HuH-7.5 (cell line): Measurements from ENCODE around the gene PIEZO2.
"Not testable (repeated sequence)": the region's sequence is repeated elsewhere in the genome, so short reads cannot be mapped to it uniquely, and the experiment has no call there.

Source experiments
- DNase-seq: peaks from one replicate; pipeline ENCODE4 v3.0.0; 2011; ENCODE audit warnings: low spot score

The PIEZO2 gene

DNA sequence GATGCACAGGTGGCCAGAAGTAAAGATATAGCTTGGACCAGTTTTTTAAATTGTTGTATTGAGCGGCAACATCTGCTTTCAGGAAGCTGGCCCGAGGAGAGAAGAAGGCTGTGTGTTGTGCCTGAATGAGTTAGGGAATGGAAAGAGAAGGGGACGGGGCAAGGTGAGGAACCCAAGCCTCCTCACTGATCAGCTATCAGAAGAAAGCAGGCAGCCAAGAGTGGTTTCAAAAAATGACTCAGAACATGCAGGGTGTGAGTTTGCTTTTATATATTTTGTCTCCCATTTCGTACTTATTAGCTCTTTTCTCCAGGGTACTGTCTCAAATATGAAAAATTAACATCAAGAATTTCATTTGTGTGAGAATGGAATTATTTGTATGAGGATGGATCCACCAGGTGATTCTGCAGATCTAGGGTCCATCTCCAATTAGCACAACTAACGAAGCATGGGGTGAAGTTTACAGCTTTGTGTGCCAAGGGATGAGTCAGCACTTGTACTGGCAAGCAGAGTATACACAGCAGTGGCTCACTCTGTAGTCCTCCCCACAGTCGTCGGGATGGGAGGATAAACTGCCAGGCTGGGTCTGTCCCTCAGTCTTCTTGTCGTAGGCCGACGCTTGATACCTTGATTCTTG is 175.7 kb downstream of the PIEZO2 start:
- no peak for DNase-seq

DNA sequence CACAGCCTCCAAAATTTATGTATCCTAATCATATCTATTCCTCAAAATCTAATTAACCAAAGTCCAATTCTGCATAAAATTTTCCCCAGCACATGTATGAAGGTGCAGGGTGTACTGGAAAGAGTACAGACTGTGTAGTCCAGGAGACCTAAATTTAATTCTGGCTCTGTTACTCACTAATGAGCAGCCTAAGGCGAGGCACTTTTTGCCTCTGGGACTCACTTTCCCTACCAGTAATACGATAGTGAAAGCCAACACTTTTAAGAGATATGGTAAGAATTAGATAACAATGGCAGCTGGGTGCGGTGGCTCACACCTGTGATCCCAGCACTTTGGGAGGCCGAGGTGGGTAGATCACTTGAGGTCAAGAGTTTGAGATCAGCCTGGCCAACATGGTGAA is 177.7 kb downstream of the PIEZO2 start:
- DNase-seq: no peak

DNA sequence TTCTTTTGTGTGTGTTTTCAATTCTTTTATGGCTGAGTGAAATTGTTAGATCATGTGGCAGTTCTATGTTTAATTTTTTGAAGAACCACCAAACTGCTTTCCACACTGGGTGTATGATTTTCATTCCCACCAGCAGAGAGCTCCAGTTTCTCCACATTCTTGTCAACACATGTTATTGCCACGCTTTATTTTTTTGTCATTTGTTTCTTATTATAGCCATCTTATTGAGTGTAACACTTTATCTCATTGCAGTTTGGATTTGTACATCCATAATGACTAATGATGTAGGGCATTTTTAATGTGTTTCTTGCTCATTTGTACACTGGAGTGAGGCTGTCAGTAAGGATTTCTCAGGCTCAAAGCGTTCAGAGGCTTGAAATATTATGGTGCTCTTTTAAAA is 184.2 kb downstream of the PIEZO2 start:
- no peak for DNase-seq

DNA sequence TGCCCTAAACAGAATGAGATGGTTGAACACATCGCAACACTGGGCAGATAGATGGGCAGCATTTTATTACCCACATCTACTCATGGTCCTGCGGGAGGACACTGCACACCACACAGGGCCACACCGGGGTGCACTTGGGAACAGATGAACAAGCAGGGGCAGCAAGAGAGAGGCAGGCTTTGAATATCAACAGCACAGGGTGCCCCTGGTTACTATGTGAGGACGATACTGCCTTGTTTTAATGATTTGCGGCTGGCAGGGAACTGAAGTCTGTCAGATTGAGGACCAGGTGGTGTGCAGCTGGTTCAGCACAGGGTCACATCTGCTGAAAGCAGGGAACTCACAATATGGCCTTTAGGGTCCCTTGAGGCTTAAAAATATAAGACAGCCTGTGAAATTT is 195.7 kb downstream of the PIEZO2 start:
- DNase-seq: no peak

DNA sequence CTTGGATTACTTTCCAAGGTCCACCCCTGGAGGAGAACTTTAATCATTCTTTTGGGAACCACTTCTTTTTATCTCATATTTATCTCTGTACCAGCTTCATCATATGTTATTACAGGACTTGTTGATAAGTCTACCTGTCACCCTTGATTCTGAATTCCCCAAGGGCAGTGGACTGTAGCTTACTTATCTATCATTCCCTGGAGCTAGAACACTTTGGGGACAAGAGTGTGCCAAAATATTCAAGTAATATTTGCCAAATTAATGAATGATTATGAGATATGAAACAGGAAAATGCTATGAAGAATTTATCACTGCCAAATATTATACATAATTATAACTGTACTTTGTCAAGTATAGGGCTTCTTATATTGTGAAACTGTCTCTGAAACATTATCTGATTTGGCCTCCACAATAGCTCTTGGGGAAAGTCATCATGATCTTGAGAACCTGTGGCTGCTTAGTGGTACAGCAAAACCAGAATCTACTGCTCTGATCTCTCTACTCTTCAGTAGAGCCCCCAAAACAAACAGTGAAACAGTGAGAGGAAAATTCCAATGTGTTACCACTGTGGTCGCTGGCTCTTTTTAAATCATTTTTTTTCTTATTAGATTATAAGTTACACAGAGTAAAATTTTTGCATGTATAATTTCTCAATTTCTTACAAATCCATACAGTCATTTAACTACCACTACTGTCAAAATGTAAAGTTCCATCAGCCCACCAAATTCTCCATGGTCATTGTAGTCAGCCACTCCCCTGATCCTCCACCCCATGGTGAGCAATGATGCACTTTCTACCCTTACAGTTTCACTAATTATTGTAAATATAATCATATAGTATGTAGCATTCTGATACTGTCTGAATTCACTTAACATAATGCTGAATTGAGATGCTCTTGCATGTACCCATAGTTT is 197.5 kb downstream of the PIEZO2 start:
- DNase-seq: no peak

DNA sequence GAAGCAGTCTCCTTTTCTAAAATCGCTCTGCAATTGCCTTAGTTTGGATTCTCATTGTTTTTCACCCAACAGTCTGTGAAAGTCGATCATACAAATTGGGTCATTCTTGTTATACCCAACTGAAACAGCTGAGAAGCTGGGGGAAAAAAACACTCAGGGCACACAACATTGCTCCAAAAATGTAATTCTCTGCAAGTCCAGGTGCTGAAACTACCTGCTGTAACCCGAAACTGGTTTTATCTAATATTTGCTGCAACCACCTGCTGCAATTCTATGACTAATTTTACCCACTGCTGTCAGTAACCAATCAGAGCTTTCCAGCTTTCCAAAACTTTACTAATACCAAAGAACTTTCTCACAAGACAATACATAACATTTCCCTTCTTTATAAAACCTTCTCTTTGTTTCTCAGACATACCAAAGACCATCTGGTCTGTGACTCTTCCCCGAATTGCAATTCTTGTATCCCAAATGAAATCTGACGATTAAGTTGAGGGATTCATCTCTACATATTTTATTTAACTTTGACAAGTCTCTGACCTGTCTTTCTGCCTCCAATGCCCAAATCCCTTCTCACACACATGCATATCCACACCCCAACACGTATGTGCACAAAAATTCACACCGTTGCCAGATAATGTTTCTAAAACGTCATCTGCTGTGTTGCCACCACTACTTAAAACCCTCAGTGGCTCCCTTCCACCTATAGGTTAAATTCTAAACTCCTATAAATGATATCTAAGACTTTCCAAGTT is 198.3 kb downstream of the PIEZO2 start:
- no peak for DNase-seq

DNA sequence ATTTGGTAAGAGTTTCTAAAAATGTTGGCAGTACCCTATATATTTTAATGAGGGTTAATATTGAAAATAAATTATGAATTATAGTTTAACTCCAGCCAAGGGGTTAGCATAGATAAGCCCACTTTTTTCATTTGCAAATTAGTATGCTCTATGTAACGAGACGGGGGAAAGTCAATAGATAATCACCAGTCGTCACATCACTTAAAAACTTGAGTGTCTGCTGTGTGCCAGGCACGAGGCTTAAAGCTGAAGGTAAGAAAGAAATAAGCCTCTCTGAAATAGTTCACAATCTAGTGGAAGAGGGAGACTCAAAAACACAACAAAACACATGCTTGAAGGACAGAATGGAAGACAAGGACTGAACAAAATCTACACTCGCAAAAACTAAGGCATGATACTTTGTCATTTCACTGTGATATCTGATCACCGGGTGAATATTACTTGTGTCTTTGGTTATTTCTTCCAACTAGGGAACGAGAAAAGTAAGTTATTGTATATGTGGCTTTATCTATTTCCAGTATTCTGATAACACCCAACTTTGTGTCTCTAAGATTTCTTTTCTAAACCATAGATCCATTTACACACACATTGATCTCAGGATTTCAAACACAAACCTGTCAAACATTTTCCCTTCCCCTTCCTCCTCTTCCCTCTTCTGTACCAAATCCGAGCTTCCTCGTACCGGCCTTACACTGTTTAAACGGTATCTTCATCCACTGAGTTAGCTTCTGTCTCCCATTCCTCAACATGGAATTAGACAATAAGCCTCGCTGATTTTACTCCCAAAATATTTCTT is 199.1 kb downstream of the PIEZO2 start:
- DNase-seq: no peak

DNA sequence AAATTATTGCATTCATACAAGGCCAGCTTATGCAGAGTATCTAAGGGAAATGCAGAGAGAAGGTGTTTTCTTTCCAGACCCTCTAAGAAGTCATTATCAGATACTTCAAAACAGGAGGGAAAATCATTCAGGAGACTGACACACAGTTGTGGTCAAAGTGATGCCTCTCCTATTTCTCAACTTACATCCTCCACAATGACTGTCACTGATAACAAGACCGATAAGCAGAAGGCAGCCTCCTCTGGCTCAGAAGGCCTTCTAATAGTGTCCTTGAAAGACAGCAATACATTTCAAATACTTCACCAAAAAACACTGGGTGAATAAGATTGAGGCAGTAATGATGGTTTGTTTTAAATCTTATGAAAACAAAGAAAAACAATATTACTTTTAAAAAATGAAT is 199.7 kb downstream of the PIEZO2 start:
- DNase-seq: no peak

DNA sequence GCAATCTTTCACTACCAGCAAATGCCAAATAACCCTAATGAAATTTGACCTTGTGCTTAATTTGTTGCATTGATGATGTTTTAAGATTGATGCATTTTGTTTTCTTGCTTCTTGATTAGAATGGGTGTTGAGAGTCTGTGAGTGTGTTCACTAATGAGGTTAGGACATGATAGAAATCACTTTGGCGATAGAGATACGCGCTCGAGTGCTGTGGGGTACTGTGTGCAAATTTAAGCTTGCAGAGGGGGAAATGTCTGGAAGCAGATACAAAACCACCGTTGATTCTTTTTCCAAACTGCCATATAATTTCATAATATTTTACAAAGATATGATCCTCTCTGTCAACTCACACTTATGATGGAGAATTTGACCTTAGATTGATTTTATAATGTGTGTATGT is 200.9 kb downstream of the PIEZO2 start:
- DNase-seq: no peak

DNA sequence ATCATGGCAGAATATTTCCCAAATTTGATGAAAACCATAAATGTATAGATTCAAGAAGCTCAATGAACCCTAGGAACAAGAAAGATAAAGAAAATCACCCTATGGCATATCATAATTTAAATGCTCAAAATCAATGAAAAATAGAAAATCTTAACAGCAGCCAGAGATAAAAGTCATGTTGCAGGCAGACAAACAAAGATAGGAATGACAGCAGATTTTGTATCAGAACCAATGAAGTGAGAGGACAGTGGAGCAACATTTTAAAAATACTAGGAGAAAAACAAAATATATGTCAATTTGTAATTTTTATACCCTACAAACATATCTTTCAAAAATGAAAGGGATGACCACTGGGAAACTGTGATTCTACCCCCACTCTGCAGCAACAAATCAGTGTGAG is 203.3 kb downstream of the PIEZO2 start:
- no peak for DNase-seq

DNA sequence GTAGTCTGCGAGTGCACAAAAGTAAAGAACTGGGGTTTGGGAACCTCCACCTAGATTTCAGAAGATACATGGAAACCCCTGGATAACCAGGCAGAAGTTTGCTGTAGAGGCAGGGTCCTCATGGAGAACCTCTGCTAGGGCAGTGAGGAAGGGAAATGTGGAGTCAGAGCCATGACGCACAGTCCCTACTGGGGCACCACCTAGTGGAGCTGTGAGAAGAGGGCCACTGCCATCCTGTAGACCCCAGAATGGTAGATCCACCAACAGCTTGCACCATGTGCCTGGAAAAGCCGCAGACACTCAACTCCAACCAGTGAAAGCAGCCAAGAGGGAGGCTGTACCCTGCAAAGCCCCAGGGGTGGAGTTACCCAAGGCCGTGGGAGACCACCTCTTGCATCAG is 206.4 kb downstream of the PIEZO2 start:
- DNase-seq: no peak

DNA sequence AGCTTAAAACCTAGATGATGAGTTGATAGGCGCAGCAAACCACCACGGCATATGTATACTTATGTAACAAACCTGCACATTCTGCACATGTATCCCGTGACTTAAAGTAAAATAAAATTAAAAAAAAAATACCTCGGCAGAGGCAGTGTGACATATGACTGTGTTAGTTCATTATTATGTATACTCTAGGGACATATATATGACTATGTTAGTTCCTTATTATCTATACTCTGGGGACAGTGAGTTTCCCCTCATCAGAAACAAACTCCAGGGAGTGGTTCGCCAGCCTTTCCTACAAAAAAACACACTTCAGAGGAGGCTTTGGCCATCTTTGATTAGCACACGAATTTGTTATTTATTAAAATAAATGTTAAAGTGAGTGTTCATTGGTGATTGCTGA is 209.5 kb downstream of the PIEZO2 start:
- DNase-seq: no peak

DNA sequence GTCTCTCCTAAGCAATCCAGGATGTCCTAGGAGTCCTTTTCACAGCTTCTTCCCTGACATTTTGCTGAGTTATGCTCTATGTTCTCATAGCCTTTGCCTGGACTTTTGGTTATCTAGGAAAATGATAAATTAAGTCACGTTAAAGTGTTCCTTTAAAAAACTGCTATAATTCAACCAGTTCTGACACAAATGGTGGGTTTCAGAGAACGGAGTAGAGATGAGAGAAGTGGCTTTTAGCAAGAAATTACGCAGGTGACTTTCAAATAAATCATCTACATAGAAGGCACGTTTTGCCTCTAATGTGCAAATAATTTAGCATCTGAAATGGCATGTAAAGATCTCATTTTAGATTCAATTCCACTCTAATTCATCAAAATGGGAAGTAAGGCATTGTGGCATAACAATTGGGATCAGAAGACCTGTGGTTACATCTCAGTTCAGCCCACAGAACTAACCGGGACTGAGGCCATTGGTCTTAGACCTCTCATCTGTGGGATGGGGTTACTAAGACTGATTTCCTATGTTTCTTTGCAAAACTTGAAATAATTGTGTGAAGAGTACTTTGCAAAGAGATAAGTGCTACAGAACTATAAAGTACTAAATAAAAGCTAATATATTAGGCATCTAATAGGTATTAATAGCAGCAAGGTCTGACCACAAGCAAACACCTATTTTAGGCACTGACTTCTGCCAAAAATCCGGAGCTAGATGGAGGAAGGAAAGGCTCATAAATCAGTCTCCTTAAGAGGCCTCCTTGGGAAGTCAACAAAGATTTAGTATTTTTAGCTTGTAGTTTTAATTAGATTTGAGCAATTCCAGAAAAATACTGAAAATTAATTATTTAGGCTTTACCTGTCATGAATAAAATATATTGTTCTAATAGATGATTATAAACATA is 211.4 kb downstream of the PIEZO2 start:
- DNase-seq: no peak

DNA sequence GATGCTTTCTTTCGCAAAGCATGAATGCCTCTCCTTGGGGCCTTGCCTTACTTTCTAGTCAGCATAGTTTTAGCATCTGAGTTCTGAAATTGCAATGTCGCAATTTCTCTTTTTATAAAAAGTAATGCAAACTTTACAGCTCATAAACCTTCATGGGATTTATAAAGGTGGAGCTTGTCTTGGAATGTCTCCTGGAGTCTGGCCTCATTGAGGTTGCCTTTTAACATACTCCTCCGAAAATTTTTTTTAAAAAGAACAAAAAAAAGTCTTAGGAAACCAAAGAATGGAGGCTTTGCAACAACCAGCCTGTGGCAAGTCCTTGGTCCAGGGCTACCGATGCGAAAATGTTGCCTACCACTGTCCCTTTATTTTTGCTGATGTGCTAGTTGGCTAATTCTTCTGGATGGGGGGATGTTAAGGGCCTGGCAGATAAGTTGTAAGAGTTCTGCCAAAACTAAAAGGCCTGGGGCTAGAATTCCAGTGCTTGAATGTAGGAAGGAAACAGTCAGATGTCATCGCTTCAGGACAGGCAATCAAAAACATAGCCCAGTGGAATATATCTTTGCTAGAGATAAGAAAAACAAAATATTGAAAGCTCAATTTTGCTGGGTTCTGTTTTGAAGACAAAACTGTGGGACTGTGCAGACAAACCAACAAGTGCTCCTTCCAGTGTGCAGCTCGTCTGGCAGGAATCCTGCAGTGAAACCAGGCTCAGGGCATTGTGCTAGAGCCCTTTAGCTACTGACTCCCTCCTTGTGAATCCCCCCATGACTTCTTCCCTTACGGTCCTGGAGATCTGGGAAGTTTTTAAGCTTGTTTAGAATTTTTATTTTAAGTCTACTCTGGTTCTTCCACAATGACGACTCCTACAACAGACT is 213.0 kb downstream of the PIEZO2 start:
- no peak for DNase-seq

DNA sequence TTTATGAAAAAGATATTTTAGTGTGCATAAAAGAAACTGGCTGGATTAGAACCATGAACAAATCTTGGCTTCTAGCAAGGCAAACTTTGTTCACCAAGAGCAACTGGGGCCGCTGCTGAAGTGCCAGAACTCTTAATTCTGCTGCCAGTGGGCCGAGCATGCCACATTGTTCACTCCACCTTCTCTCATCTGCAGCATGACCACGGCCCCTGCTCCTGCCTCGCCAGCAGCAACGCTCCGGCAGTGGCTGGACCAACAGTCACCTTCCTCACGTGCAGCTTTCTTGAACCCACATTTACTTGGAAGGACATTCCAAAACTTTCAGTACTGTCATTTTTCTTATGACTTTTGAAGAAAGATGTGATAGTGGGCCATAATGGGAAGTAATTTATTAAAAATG is 213.8 kb downstream of the PIEZO2 start:
- DNase-seq: no peak

DNA sequence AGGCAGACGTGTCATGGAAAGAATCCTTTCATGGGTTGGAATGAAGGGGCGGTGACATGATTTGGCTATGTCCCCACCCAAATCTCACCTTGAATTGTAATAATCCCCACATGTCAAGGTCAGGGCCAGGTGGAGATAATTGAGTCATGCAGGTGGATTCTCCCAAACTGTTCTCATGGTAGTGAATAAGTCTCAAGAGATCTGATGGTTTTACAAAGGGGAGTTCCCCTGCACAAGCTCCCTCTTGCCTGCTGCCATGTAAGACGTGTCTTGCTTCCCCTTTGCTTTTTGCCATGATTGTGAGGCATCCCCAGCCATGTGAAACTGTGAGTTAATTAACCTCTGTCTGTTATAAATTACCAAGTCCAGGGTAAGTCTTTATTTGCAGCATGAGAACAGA is 215.7 kb downstream of the PIEZO2 start:
- DNase-seq: not testable (repeated sequence)

DNA sequence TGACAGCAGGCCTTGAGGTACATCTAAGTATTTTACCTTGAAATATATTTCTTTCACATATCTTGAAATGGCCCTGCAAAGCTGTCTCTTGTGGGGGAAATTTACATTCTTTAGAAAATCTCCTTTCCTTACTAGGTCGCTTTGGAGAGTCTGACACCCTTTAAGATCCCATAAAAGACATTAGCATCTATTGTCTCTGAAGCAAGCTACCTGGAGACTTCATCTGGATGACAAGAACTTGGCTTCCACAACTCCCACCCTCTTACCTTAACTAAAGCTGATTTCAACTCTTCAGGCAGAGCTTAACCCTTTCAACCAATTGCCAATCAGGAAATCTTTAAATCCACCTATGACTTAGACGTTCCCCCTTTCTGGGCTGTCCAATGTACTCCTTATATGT is 219.3 kb downstream of the PIEZO2 start:
- DNase-seq: no peak

DNA sequence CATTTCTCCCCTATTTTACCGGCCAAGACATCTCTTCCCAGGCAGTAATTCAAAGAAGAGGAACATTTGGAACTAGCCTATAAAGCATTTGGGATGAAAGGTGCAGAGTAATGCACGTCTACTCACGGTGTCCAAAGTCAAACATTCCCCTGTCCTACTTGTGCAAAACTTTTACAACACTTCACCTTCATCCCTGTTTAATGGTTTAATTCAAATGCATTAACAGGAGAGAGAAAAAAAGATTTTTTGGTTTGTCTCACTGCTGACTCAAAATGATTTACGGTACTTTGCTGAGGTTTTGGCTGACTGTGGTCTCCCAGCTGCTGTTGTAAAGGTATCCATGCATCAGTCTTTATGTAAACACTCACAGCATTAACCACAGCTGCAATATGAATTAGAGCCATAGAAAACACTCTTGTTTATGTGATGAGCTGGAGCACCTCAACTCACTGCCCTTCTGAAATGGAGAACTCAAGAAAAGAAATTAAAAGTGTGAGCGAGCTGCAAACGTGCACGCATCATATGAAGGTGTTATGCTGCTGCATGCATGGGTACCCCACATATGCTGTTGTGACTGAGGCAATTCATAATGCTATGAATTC is 220.5 kb downstream of the PIEZO2 start:
- DNase-seq: no peak

DNA sequence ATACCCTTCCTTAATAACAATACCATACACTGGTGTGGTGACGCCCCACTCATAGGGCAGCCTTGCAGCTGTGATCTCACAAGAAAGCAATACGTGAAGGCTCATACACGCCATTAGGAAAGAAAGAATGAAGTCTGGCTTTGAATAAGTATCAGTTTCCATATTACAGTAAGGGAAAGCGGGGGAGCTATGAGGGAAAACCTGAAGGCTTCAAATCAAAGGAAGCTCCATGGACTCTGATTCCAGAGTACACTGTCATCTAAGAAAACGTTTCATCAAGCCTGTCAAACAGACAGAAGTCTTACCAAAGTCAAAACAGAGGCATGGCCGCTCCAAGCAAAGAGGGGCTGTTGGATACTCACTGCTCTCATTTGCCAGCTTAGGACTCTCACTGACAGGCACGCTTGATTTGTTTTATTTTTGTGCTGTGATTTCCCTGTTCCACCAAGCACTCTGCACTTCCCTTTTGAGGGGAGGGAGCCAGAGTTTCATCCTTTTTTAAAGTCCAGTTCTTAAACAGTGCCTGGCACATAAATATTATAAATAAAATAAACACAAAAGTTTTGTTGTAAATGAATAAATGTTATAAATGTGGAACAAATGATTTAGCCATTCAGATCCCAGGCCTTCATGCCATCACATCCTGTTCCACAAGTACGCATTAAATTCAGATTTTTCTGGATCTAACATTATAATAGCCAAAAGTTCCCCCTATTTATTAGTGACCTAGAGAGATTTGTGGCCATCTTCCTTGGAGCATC is 221.2 kb downstream of the PIEZO2 start:
- DNase-seq: no peak
